Lower leg skin (tissue), 4 donors: Measurements from ENCODE around the gene MYB. TPM values are rescaled to one million over a fixed set of nuclear protein-coding genes. Genes with fewer than 3 reads are reported as not detected.

Experiments
- DNase-seq, 2 donors: peaks; one replicate each; pipeline ENCODE4 v3.0.0-alpha.2; 2019; ENCODE audit warnings: low spot score in 2 of 2
- H3K4me3 ChIP-seq: fragments of 200-600 bp; sonication (generic); 2 replicates; pipeline ENCODE4 v1.5.1; 2017; ENCODE audit warnings: mild to moderate bottlenecking, low read depth; ENCODE audit not compliant: poor library complexity, severe bottlenecking
- POLR2A ChIP-seq, 2 donors: fragments of 450-650 bp; IDR thresholded peaks; one replicate each; pipeline ENCODE4 v1.6.1; 2016 to 2017; ENCODE audit warnings: antibody characterized with exemption in 2 of 2, mild to moderate bottlenecking in 1 of 2, moderate library complexity in 1 of 2
- WGBS, 2 donors: methylation state at CpG; one replicate each; pipeline ENCODE4 v1.1.5; 2018; 5-methylcytosine and 5-hydroxymethylcytosine counted together
- intact Hi-C: fragments of 100-400 bp; cut with DNase I; formaldehyde crosslinking; loops from one replicate; pipeline ENCODE4 v1.15.0; 2023; ENCODE audit warnings: low total_unique reads
- total RNA-seq, 4 donors: library from RNA; depleted of rRNA; stranded (reverse); fragments of >200 nt; gene quantifications; one replicate each; pipeline ENCODE4 v1.1.0, GENCODE V29; 2016
- TF ChIP-seq, protein P1 (sequence below), 3 donors: fragments of 450-650 bp; IDR thresholded peaks; one replicate each; pipeline ENCODE4 v1.5.1; 2016; ENCODE audit warnings: antibody characterized with exemption in 3 of 3, mild to moderate bottlenecking in 3 of 3, moderate library complexity in 2 of 3

Gene MYB
- total RNA-seq, 4 donors from 2014 or later = 7.4 to 8.6 (median 7.5) TPM

- no peak overlapping the region for H3K4me3 ChIP-seq
- DNase-seq = no peak
- 91 to 94% methylated on average over 2 of the region's 2 CpGs for WGBS, 2 donors
- intact Hi-C loops = no loop called here
- TF ChIP-seq, protein P1, sequence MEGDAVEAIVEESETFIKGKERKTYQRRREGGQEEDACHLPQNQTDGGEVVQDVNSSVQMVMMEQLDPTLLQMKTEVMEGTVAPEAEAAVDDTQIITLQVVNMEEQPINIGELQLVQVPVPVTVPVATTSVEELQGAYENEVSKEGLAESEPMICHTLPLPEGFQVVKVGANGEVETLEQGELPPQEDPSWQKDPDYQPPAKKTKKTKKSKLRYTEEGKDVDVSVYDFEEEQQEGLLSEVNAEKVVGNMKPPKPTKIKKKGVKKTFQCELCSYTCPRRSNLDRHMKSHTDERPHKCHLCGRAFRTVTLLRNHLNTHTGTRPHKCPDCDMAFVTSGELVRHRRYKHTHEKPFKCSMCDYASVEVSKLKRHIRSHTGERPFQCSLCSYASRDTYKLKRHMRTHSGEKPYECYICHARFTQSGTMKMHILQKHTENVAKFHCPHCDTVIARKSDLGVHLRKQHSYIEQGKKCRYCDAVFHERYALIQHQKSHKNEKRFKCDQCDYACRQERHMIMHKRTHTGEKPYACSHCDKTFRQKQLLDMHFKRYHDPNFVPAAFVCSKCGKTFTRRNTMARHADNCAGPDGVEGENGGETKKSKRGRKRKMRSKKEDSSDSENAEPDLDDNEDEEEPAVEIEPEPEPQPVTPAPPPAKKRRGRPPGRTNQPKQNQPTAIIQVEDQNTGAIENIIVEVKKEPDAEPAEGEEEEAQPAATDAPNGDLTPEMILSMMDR (IDR thresholded peaks at IDR 0.05) = no peak
- no peak for TF ChIP-seq POLR2A (IDR thresholded peaks at IDR 0.05)
Observed at GRCh38 chr6:135188718-135189117, 7.6 kb downstream of the MYB start.

DNA sequence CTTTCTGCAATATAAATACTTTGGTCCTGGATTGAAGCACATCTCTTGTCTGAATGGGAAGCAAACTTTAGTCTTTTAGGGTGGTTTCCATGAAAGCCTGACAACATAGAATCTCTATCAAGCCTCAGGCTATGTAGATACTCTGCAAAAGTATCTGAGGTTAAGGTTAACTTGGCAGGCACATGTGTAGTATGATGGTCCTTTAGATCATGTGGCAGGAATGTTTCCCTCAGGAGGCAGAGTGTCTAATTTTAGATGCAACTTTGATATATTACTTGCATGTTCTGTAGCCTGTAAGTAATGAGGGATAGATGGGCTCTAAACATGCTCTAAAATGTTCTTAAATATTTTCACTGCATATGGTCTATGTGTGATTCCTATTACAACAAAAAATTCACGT lies 8.2 kb downstream of the MYB start:
- DNase-seq = no peak
- no peak overlapping the region for H3K4me3 ChIP-seq
- intact Hi-C loops = no loop called here
- TF ChIP-seq, protein P1 (IDR thresholded peaks at IDR 0.05) = no peak
- TF ChIP-seq POLR2A (IDR thresholded peaks at IDR 0.05) = no peak
- WGBS, 2 donors = 64 to 71% methylated on average over 1 of the region's 1 CpG

GRCh38 chr6:135191508-135192255 lies 10.6 kb downstream of the MYB start:
- intact Hi-C loops = no loop called here
- no peak overlapping the region for H3K4me3 ChIP-seq
- TF ChIP-seq POLR2A (IDR thresholded peaks at IDR 0.05) = no peak
- TF ChIP-seq, protein P1 (IDR thresholded peaks at IDR 0.05) = no peak
- WGBS, 2 donors = 87 to 88% methylated on average over 10 of the region's 10 CpGs
- no peak for DNase-seq

GRCh38 chr6:135192256-135193174 lies 11.4 kb downstream of the MYB start:
- 89 to 90% methylated on average over 13 of the region's 13 CpGs for WGBS, 2 donors
- no peak for DNase-seq
- intact Hi-C loops = no loop called here
- no peak overlapping the region for H3K4me3 ChIP-seq
- TF ChIP-seq POLR2A (IDR thresholded peaks at IDR 0.05) = no peak
- TF ChIP-seq, protein P1 (IDR thresholded peaks at IDR 0.05) = no peak

- intact Hi-C loops = no loop called here
- no peak for TF ChIP-seq POLR2A (IDR thresholded peaks at IDR 0.05)
- TF ChIP-seq, protein P1 (IDR thresholded peaks at IDR 0.05) = no peak
- no peak overlapping the region for H3K4me3 ChIP-seq
- no peak for DNase-seq
- 81 to 87% methylated on average over 1 of the region's 1 CpG for WGBS, 2 donors
Observed at GRCh38 chr6:135193221-135193620, 12.1 kb downstream of the MYB start.
